SU-DHL-6 (cell line): Measurements from ENCODE around the gene MAP2K2.

Experiments used
- H2AFZ ChIP-seq: fragments of 200-600 bp; sonication (generic); 2 replicates; pipeline ENCODE4 v1.6.1; 2014; ENCODE audit warnings: low read depth, mild to moderate bottlenecking, moderate library complexity, mixed read lengths, antibody characterized with exemption, low read length; ENCODE audit not compliant: severe bottlenecking
- H3F3A ChIP-seq: fragments of 200-600 bp; shearing (Covaris generic); 2 replicates; pipeline ENCODE4 v1.6.0; 2016; ENCODE audit warnings: antibody characterized with exemption, mild to moderate bottlenecking; ENCODE audit not compliant: insufficient read depth
- H3K27ac ChIP-seq: fragments of 200-600 bp; sonication (generic); 2 replicates; pipeline ENCODE4 v1.5.1; 2016; ENCODE audit warnings: low read depth, mild to moderate bottlenecking, low read length, moderate library complexity, mixed read lengths
- H3K27me3 ChIP-seq: fragments of 200-600 bp; sonication (generic), shearing (Covaris generic); 2 replicates; pipeline ENCODE4 v1.6.0; 2014; ENCODE audit warnings: mild to moderate bottlenecking, low read length
- H3K36me3 ChIP-seq: fragments of 200-600 bp; sonication (generic); 2 replicates; pipeline ENCODE4 v1.6.1; 2014; ENCODE audit warnings: mild to moderate bottlenecking, low read length, mixed read lengths
- H3K4me2 ChIP-seq: fragments of 300-600, 200-600 bp; shearing (Covaris generic), sonication (generic); 2 replicates; pipeline ENCODE4 v1.6.0; 2014; ENCODE audit warnings: low read length, low read depth, mild to moderate bottlenecking; ENCODE audit not compliant: poor library complexity, severe bottlenecking
- H3K4me3 ChIP-seq: fragments of 200-600 bp; sonication (generic); 2 replicates; pipeline ENCODE4 v1.5.1; 2014; ENCODE audit warnings: antibody characterized with exemption, low read length, mild to moderate bottlenecking, mixed read lengths; ENCODE audit not compliant: insufficient read depth, poor library complexity, severe bottlenecking
- H3K79me2 ChIP-seq: fragments of 200-600 bp; sonication (generic); 2 replicates; pipeline ENCODE4 v1.6.1; 2014; ENCODE audit warnings: mild to moderate bottlenecking, low read length, moderate library complexity; ENCODE audit not compliant: insufficient read depth
- H3K9ac ChIP-seq: fragments of 200-600 bp; sonication (generic); 2 replicates; pipeline ENCODE4 v1.7.0; 2014; ENCODE audit warnings: mild to moderate bottlenecking, low read length
- H3K9me2 ChIP-seq: fragments of 200-600 bp; sonication (generic); replicated peaks from 2 replicates; pipeline ENCODE4 v1.6.1; 2014; ENCODE audit warnings: low read length; ENCODE audit not compliant: insufficient read depth
- H3K9me3 ChIP-seq: fragments of 200-600 bp; sonication (generic); 2 replicates; pipeline ENCODE4 v1.6.1; 2014; ENCODE audit warnings: low read length, mixed read lengths; ENCODE audit not compliant: insufficient read depth
- H4K20me1 ChIP-seq: fragments of 200-600 bp; sonication (generic); 2 replicates; pipeline ENCODE4 v1.6.1; 2014; ENCODE audit warnings: low read depth, mild to moderate bottlenecking, antibody characterized with exemption, low read length, moderate library complexity, mixed read lengths
- CTCF ChIP-seq: fragments of 200-600 bp; sonication (generic); IDR thresholded peaks from one replicate; pipeline ENCODE4 v1.5.1; 2017; ENCODE audit warnings: antibody characterized with exemption, mild to moderate bottlenecking, low read length, moderate library complexity; ENCODE audit not compliant: insufficient read depth, poor library complexity, severe bottlenecking
- EZH2phosphoT487 ChIP-seq: fragments of 200-600 bp; sonication (generic), shearing (Covaris generic); conservative IDR thresholded peaks from 2 replicates; pipeline ENCODE4 v1.6.1; 2018; ENCODE audit warnings: mild to moderate bottlenecking, antibody characterized with exemption, low read length, moderate library complexity, mixed read lengths

Gene MAP2K2

GRCh38 chr19:4043966-4044715, 79.8 kb downstream of the MAP2K2 start:
- Histone ChIP-seq H4K20me1 (0 out of 2 replicates have a peak, but pooled peaks cover 3% of the 10 kb centered on the region), H3K9ac (no peak overlapping the region), H3F3A (peaks cover 13% of the 10 kb centered on the region; the same call in 1 of the 2 replicates), H3K36me3 (peaks cover 5% of the 10 kb centered on the region; the same call in 1 of the 2 replicates), H3K27ac (no peak overlapping the region), H3K79me2 (peaks cover 38% of the 10 kb centered on the region), H3K4me2 (no peak overlapping the region), H3K9me3 (no peaks in the 10 kb centered on the region), H3K27me3 (no peaks in the 10 kb centered on the region), H3K9me2 (no peaks in the 10 kb centered on the region), H2AFZ (no peak overlapping the region), H3K4me3 (no peak overlapping the region)
- no peak for TF ChIP-seq CTCF
- TF ChIP-seq EZH2phosphoT487, result no peak

GRCh38 chr19:4043401-4043800, 80.5 kb downstream of the MAP2K2 start:
- Histone ChIP-seq H3K4me3 (no peak overlapping the region), H3K9ac (no peak overlapping the region), H4K20me1 (0 out of 2 replicates have a peak, but pooled peaks cover 3% of the 10 kb centered on the region), H3K9me2 (no peaks in the 10 kb centered on the region), H3K27ac (no peak overlapping the region), H3K4me2 (no peak overlapping the region), H3F3A (peaks cover 13% of the 10 kb centered on the region; the same call in 1 of the 2 replicates), H3K9me3 (no peaks in the 10 kb centered on the region), H3K79me2 (peaks cover 32% of the 10 kb centered on the region), H3K36me3 (peaks cover 5% of the 10 kb centered on the region; the same call in 1 of the 2 replicates), H3K27me3 (no peaks in the 10 kb centered on the region), H2AFZ (no peak overlapping the region)
- no peak for TF ChIP-seq CTCF
- TF ChIP-seq EZH2phosphoT487, result no peak

GRCh38 chr19:4042731-4043082, 81.2 kb downstream of the MAP2K2 start:
- peaks cover 13% of the 10 kb centered on the region; the same call in 1 of the 2 replicates for H3F3A ChIP-seq
- H4K20me1 ChIP-seq, result 0 out of 2 replicates have a peak, but pooled peaks cover 3% of the 10 kb centered on the region
- no peak overlapping the region for H3K4me3 ChIP-seq
- H3K9me3 ChIP-seq, result no peaks in the 10 kb centered on the region
- no peak overlapping the region for H3K4me2 ChIP-seq
- no peak overlapping the region for H2AFZ ChIP-seq
- H3K79me2 ChIP-seq, result peaks cover 29% of the 10 kb centered on the region; the same call in 1 of the 2 replicates
- H3K27ac ChIP-seq, result no peak overlapping the region
- H3K27me3 ChIP-seq, result no peaks in the 10 kb centered on the region
- no peak overlapping the region for H3K9ac ChIP-seq
- peaks cover 5% of the 10 kb centered on the region; the same call in 1 of the 2 replicates for H3K36me3 ChIP-seq
- TF ChIP-seq CTCF, result no peak
- no peak for TF ChIP-seq EZH2phosphoT487
- no peaks in the 10 kb centered on the region for H3K9me2 ChIP-seq
